GM19351 (cell line): ENCODE data around the gene ARPC5L.
"Not testable (repeated sequence)": the region's sequence is repeated elsewhere in the genome, so short reads cannot be mapped to it uniquely, and the experiment has no call there.

Experiments used
- ATAC-seq: cut with Tn5 transposase; IDR thresholded peaks from one replicate; pipeline ENCODE4 v1.9.1; 2021; ENCODE audit warnings: mild to moderate bottlenecking, moderate library complexity; ENCODE audit not compliant: unreplicated experiment

The ARPC5L gene

DNA sequence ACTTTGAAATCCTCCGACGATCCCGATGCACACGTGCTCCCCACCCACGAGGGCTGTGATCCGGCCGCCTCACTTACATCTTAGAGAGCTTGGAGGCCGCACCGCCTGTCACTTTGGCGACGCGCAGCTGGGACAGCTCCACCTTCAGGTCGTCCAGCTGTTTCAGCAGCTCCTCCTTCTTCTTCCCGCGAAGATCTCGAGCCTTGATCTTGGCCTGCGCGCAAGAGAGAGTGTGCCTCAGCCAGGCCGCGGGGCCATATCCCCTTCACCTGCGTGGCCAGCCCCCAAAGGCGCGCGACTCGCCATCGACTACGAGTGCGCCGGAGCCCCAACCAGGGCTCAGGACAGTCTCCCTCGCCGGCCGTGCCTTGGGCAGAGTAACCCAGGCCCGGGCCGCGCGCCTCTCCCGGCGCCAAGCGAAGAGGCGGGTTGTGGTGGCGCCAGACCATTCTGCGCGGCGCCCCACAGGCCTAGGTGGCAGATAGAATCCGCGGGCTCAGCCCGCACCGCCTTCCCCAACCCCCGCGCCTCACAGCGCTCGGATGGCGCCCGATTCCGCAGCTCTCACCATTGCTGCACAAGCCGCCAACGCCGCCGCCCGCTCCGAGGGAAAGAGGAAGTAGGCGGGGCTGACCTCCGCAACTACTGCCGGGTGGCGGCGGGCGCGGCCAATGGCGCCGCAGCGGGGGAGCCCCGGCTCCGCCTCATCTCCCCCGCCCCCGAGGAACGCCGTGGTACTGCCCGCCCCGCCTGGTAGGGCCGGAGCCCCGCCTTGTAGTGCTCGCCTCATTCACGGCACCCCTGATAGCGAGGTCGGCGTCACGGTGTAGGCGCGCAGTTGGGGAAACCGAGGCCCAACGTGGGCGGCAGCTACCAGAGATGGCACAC is at the start of gene ARPC5L, which contains the start of gene RPL35:
TSS of gene ARPC5L (plus strand) at position 789 of the 888 bp plus-strand sequence. CDS start 7,161 bp downstream, outside the sequence.
TSS of gene RPL35 (minus strand) at position 616 of the 888 bp plus-strand sequence. CDS start at position 571, 45 bp downstream.
- ATAC-seq: peak; percentile 87

DNA sequence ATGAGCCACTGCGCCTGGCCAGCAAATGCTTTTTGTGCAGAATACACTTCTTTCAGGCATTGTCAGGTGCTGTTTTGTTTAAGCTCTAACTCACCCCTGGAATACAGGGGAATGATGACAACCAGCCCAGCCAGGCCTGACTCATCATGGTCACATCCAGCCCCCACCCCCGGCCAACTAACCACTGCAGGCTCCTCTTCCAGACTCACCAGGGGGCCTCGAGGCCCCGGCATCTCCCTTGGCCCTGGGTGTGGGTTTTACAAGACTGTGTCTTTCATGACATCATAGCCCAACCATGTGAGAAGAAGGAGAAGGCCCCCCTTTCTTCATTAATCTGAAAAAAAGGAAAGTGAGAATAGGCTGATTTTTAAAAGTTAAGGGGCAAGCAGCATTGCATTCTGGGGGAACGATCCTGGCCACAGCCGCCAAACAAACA is 49.5 kb upstream of the ARPC5L start:
- ATAC-seq: no peak

DNA sequence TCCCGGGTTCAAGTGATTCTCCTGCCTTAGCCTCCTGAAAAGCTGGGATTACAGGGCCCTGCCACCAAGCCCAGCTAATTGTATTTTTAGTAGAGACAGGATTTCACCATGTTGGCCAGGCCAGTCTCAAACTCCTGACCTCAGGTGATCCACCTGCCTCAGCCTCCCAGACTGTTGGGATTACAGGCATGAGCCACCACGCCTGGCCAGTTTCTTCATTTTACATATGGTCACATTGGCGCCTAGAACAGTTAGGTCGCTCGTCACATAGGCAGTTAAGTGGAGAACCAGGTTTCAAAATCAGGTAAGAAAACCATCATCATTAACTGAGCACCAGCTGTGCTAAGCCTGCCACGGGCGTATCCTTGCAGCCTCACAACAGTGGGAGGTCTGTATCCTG is 48.9 kb upstream of the ARPC5L start:
- ATAC-seq: no peak

DNA sequence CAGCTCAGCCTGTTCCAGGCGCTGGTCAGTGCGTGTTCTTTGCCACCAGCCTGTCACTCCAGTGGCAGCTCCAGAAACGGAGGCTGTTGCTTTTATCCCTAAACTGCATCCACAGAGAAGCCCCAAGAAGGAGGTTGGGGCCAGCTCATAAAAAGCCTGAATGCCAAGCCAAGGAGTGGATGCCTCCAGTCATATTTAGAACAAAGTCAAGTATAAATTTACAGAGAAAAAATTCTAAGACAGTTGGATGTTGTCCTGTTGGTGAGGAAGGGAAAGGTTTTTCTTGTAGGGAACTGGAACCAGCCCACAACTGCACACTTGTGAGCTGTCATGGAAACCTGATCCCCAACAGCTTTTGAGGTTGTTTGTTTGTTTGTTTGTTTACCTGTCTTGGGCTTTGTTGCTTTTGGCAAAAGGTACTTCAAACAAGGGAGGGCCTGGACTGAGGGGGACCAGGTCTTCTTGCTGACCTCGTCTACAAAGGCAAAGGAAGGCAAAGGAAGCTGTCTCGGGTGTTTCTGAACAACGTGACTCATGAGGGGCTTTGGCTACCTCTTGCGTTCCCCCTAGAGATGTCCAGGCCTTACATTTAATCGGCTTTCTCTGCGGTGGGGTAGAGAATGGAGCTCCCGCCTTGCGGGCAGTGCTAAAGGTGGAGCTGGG is 48.3 kb upstream of the ARPC5L start:
- no peak for ATAC-seq

DNA sequence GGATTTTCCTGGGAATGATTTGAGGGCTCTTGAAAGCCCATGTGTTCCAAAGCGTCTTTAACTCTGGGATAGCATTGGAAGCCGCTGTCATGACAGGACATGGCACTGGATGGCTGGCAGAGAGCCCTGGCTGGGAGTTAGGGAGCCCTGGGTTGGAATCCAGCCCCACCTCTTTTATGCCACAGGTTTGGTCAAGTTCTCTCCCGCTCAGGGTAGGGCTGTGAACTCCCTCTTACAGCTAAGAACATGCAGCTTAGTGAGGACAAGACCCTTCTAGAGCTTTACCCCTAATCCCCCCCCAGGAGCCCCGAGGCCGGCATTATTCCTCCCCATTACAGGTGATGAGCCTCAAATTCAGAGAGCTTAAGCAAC is 47.8 kb upstream of the ARPC5L start:
- ATAC-seq: no peak

DNA sequence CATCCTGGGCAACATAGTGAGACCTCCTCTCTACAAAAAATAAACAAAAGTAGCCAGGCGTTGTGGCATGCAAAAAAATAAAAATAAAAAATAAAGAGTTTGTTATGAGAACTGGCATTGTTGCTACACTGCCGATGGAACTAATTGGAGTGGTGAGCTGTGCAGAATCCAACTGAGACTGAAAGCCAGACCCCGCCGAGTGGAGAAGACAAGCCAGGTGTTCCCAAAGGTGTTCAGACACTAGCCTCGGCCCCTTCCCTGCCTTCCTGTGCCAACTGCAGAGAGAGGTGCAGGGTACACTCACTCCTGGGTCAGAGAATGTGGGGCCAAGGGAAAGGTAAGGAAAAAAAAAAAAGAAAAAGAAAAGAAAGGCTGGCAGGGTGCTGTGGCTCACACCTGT is 46.3 kb upstream of the ARPC5L start:
- no peak for ATAC-seq

DNA sequence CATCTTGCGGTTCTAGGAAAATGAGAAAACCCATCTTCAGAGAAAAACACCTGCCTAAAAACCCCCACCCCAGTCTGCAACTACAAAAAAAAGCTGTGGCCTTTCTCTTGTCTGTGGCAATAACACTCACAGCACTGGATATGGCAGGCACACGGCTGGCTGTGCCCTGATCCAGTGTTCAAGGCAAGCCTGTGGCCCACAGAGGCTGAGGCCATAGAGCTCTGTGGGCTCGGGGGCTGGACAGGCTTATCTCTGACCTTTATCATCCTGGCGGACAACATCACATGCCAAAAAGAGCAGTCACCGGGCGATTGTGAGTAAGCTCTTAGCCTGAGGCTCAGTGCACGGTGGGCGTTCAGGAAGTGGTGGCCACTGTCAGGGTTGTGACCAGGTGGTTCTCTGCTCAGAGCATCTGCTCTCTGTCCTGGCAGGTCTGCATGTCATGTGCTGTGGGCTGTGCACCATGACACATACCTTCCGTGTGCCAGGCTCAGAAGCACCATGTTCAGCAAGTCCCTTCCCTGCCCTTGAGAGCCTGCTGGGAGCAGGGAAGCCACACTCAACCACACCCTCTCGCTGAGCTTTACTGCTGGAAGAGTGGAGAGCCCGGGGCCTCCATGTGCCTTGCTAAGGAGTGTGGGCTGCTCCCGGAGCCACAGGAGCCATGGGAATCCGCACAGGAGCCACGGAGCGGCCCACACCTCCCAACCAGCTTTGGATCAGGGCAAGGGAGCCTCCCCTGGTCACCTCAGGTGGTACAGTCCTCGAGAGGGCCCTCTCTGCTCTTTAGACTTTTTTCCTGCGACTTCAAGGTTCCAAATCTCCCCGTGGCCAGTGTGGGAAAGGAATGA is 43.3 kb upstream of the ARPC5L start:
- no peak for ATAC-seq

DNA sequence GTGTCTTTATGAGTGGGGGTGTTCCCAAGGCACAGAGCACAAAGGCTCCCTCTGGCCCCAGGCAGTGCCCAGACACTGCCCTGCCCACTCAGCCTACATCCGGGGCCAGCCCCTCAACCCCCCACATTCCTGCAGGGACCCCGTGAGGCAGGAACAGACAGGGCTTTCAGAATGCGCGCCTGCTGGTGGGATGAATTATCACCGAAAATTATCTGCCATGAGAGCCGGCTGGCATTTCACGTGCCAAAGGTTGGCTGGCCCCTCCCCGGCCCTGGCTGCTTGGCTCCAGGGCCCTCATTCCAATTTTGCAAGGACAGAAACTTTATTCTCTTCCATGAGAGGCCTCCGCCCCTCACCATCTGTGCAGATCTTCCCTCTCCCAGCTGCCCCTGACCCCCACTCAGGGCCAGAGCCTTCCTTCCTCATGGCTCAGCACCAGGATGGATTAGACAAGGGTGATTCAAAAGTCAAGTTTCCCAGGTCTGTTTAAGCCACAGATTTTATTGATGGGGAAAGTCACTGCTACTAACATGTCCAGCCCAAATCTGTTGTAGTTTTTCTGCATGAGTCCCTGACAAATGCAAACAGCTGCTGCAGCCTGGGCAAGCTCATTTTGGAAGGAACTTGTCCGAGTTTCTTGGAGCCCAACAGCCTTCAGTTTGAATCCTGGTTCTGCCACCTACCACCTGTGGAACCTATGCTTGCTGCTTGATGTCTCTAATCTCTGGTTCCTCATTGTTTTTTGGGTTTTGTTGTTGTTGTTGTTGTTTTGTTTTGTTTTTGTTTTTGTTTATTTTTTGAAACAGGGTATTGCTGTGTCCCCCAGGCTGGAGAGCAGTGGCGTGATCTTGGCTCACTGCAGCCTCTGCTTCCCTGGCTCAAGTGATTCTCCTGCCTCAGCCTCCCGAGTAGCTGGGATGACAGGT is 41.0 kb upstream of the ARPC5L start:
- no peak for ATAC-seq

DNA sequence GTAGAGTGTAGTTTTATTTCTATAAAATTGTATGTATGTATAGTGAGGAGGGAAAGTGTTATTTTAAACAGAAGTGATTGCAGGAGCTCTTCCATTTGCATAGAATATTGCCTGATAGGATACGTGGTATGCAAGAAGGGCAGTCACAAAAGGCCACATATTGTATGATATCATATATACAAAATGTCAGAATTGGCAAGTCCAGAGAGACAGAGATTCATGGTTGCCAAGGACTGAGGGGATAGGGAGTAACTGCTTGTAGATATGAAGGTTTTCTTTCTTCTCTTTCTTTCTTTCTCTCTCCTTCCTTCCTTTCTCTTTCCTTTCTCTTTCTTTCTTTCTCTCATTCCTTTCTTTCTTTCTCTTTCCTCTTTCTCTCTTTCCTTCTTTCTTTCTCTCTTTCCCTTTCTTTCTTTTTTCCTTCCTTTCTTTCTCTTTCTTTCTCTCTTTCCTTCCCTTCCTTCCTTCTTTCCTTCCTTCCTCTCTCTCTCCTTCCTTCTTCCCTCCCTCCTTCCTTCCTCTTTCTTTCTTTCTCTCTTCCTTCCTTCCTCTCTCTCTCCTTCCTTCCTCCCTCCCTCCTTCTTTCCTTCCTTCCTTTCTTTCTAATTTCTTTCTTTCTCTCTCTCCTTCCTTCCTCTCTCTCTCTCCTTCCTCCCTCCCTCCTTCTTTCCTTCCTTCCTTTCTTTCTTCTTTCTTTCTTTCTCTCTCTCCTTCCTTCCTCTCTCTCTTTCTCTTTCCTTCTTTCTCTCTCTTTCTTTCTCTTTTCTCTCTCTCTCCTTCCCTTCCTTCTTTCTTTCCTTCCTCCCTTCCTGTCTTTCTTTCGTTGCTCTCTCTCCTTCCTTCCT is 33.2 kb upstream of the ARPC5L start:
- no peak for ATAC-seq

DNA sequence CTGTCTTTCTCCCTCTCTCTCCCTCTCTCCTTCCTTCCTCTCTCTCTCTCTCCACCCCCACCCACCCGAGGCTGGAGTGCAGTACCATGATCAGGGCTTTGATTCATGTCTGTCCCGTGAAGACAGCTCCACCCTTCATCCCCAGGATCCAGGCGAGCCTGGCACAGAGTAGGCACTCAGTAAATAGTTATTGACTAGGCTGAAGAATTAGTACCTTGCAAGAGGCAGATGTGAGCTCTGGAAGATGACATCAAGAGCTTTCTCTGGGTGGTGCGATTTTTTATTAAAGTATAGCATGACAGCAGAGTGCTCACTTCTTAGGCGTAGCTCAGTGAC is 32.6 kb upstream of the ARPC5L start:
- no peak for ATAC-seq

DNA sequence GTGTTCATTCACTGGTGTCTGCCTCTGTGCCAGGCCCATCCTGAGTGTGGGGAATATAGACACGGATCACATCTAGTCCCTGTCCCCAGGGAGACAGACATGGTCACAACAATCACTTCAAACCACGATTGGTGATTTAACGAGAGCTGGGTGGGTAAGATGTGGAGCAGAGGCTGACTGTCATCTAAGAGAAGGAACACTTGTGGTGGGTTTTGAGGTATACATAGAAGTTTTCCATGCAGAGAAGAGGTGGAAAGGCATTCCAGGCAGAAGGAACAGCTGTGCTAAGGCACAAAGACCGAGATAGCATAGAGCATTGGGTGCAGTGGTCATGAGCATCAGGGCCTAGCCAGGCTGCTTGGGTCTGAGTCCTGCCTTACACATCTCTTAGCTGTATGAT is 31.3 kb upstream of the ARPC5L start:
- no peak for ATAC-seq

DNA sequence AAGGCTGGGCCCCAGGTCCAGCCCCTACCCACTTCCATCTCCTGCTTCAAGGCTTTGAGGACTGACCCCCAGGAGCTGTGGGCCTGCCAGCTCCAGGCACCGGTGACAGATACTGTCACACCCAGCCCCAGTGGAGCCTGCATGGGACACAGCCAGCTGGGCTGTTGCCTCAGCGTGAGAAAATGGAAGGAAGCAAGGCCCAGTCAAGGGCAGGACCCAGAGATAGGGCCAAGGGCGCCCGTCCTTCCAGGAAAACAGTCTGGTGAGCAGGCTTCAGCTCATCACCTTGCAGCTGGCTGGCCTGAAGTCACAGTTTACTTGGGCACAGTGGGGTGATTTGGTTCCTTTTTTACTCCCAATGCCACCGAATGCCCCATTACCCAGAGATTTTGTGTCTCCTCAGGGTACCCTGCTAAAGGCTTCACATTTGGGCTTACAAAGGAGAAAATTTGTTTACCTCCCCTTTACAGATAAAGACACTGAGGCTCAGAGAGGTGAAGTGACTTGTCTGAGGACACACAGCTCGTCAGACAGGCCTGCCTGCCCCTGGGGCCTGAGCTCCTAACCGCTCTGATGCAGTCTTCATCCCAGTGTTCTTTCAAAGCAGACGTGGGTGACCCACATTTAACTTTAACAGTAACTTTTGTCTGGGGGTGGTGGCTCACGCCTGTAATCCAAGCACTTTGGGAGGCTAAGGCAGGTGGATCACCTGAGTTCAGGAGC is 30.1 kb upstream of the ARPC5L start:
- ATAC-seq: no peak

DNA sequence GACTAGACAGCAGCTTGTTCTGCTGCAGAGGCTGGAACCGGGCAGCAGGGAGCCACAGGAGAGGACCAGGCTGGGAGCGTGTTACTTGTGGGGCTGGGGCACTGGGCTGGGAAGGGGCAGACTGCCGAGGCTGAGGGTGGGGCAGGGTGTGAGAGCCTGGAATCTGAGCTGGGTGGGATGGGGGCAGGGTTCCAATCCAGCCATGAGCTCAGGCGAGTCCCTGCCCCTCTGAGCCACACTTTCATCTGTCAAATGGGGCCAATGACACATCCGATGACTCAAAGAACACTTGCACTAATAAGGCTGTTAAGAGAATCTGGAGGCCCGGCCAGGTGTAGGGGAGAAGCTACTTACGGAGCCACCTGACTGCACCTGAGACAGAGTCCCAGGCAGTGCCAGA is 27.3 kb upstream of the ARPC5L start:
- ATAC-seq: no peak

DNA sequence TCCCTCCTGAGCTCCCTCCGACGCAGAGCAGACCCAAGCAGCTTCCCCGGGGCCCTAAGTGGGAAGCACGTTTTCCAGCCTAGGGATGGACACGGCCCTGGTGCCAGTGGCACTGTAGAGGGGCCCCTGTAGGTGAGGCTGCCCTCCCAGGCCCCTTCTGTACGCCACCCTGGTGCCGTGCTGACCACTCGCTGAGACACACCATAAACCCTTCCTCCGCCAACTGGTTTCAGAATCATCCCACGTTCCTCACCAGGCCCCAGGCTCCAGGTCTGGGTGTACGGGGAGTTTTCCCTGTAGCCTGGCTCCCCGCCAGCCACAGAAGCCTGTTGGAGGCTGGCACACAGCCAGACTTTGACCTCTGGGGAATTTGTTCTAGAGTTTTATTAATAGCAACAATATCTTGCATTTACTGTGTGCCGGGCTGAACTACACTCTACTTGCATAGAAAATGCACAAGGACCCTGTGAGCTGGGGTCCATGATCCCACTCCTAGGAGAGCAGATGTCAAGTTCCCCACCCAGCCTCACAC is 26.8 kb upstream of the ARPC5L start:
- ATAC-seq: no peak

DNA sequence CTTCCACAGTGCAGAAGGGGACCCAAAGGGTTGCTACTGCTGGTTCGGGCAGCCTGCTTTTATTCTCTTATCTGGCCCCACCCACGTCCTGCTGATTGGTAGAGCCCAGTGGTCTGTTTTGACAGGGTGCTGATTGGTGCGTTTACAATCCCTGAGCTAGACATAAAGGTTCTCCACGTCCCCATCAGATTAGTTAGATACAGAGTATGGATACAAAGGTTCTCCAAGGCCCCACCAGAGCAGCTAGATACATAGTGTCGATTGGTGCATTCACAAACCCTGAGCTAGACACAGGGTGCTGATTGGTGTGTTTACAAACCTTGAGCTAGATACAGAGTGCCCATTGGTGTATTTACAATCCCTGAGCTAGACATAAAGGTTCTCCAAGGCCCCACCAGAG is 23.8 kb upstream of the ARPC5L start:
- ATAC-seq: not testable (repeated sequence)

DNA sequence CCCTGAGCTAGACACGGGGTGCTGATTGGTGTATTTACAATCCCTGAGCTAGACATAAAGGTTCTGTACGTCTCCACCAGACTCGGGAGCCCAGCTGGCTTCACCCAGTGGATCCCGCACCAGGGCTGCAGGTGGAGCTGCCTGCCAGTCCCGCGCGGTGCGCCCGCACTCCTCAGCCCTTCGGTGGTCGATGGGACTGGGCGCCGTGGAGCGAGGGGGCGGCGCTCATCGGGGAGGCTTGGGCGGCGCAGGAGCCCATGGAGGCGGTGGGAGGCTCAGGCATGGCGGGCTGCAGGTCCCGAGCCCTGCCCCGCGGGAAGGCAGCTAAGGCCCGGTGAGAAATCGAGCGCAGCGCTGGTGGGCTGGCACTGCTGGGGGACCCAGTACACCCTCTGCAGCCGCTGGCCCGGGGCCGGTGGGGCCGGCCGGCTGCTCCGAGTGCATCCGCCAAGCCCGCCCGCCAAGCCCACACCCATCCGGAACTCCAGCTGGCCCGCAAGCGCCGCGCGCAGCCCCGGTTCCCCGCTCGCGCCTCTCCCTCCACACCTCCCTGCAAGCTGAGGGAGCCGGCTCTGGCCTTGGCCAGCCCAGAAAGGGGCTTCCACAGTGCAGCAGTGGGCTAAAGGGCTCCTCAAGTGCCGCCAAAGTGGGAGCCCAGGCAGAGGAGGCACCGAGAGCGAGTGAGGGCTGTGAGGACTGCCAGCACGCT is 23.2 kb upstream of the ARPC5L start:
- not testable (repeated sequence) for ATAC-seq

DNA sequence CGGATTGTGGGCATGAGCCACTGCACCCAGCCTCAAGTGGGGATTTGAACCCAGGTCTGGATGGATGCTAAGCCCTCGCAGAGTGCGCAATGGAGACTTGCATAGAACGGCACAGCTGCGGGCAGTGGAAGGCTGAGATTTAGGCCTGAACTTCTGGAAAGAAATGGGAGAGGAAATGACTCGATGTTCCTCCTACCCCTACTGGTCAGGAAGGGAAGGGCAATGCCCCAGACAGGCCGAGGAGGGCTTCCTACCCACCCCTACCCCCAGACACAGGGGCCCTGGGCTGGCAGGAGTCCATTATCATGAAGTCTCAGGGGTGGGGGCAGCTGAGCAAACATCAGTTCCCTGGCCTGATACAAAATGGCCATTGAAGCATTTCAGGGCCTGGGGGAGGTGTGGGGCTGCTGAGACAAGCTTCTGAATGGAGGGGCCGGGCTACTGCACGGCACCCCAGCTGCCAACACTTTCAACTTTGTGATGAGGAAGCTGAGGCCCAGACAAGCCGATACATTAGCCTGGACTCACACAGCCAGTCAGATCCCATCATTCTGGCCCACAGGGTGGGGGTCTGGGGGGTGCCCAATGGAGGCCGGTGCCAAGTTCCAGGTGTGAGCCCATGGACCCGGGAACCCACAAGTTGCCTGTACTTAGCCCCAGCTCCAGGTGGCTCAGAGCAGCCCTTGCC is 22.2 kb upstream of the ARPC5L start:
- no peak for ATAC-seq
